ENCODE results near the gene SNX13.
"Not testable (repeated sequence)": the region's sequence is repeated elsewhere in the genome, so short reads cannot be mapped to it uniquely, and the experiment has no call there.

SNX13 gene

GRCh38 chr7:17916786-17917185 is 23.5 kb downstream of the SNX13 start:
- H3K9me3 Mint-ChIP-seq, result peaks cover 0 to 2% of the 10 kb centered on the region in 2 donors
- H3K27ac Mint-ChIP-seq, result no peak overlapping the region
- peaks cover 28 to 31% of the 10 kb centered on the region in 2 donors for H3K4me1 Mint-ChIP-seq (ENCODE audit: low read depth in 2 of 2)
- ATAC-seq (replicated peaks), result no peak
- no peak for DNase-seq
- no peaks in the 10 kb centered on the region for H3K27me3 Mint-ChIP-seq
- no peak overlapping the region for H3K4me3 Mint-ChIP-seq
- H3K36me3 Mint-ChIP-seq (ENCODE audit: insufficient read depth), result no peaks in the 10 kb centered on the region

- peaks cover 21 to 26% of the 10 kb centered on the region in 2 donors for H3K4me1 Mint-ChIP-seq (ENCODE audit: low read depth in 2 of 2)
- ATAC-seq (replicated peaks) (no peak), DNase-seq (no peak)
- no peak overlapping the region for H3K4me3 Mint-ChIP-seq
- H3K27me3 Mint-ChIP-seq, result no peaks in the 10 kb centered on the region
- no peak overlapping the region for H3K27ac Mint-ChIP-seq
- peaks cover 0 to 2% of the 10 kb centered on the region in 2 donors for H3K9me3 Mint-ChIP-seq
- H3K36me3 Mint-ChIP-seq (ENCODE audit: insufficient read depth), result no peaks in the 10 kb centered on the region
Measured at GRCh38 chr7:17915796-17916195, 24.5 kb downstream of the SNX13 start.

GRCh38 chr7:17915168-17915567 is 25.1 kb downstream of the SNX13 start:
- Mint-ChIP-seq H3K9me3 (peaks cover 0 to 2% of the 10 kb centered on the region in 2 donors), H3K36me3 (ENCODE audit: insufficient read depth) (no peaks in the 10 kb centered on the region), H3K27ac (no peak overlapping the region), H3K4me3 (no peak overlapping the region), H3K4me1 (ENCODE audit: low read depth in 2 of 2) (peaks cover 21 to 28% of the 10 kb centered on the region in 2 donors), H3K27me3 (no peaks in the 10 kb centered on the region)
- DNase-seq (no peak), ATAC-seq (replicated peaks) (no peak)

GRCh38 chr7:17913250-17913649 is 27.0 kb downstream of the SNX13 start:
- no peaks in the 10 kb centered on the region for H3K27me3 Mint-ChIP-seq
- H3K4me1 Mint-ChIP-seq (ENCODE audit: low read depth in 2 of 2), result peaks cover 27 to 31% of the 10 kb centered on the region in 2 donors
- H3K27ac Mint-ChIP-seq, result no peak overlapping the region

GRCh38 chr7:17912536-17913235 is 27.6 kb downstream of the SNX13 start:
- Mint-ChIP-seq H3K36me3 (ENCODE audit: insufficient read depth) (no peaks in the 10 kb centered on the region), H3K4me1 (ENCODE audit: low read depth in 2 of 2) (peaks cover 28 to 35% of the 10 kb centered on the region in 2 donors), H3K27ac (no peak overlapping the region), H3K27me3 (no peaks in the 10 kb centered on the region), H3K9me3 (peaks cover 0 to 2% of the 10 kb centered on the region in 2 donors), H3K4me3 (no peak overlapping the region)
- DNase-seq (no peak), ATAC-seq (replicated peaks) (no peak)

More at GRCh38 chr7:17913250-17913649, 27.0 kb downstream of the SNX13 start:
- ATAC-seq (replicated peaks) (no peak), DNase-seq (no peak)
- Mint-ChIP-seq H3K9me3 (peaks cover 0 to 2% of the 10 kb centered on the region in 2 donors), H3K36me3 (ENCODE audit: insufficient read depth) (no peaks in the 10 kb centered on the region), H3K4me3 (no peak overlapping the region)

- no peak for ATAC-seq (replicated peaks)
- Mint-ChIP-seq H3K4me3 (no peak overlapping the region), H3K27me3 (no peaks in the 10 kb centered on the region), H3K36me3 (ENCODE audit: insufficient read depth) (no peaks in the 10 kb centered on the region), H3K9me3 (no peaks in the 10 kb centered on the region), H3K4me1 (ENCODE audit: low read depth in 2 of 2) (peaks cover 31 to 35% of the 10 kb centered on the region in 2 donors), H3K27ac (peak overlapping the region in 1 of 2 donors; percentile 4)
- no peak for DNase-seq
Measured at GRCh38 chr7:17912050-17912449, 28.2 kb downstream of the SNX13 start.

- peaks cover 36 to 38% of the 10 kb centered on the region in 2 donors for H3K4me1 Mint-ChIP-seq (ENCODE audit: low read depth in 2 of 2)
- H3K4me3 Mint-ChIP-seq, result no peak overlapping the region
- no peaks in the 10 kb centered on the region for H3K9me3 Mint-ChIP-seq
- peaks cover 4% of the 10 kb centered on the region for H3K36me3 Mint-ChIP-seq (ENCODE audit: insufficient read depth)
- ATAC-seq (replicated peaks), result no peak
- DNase-seq, result no peak
- no peaks in the 10 kb centered on the region for H3K27me3 Mint-ChIP-seq
- H3K27ac Mint-ChIP-seq, result no peak overlapping the region
Measured at GRCh38 chr7:17910377-17910776, 29.9 kb downstream of the SNX13 start.

- DNase-seq; H3K27me3 Mint-ChIP-seq; H3K27ac Mint-ChIP-seq; H3K9me3 Mint-ChIP-seq; H3K36me3 Mint-ChIP-seq (ENCODE audit: insufficient read depth); ATAC-seq (replicated peaks); H3K4me3 Mint-ChIP-seq: not testable (repeated sequence)
- peaks cover 34 to 44% of the 10 kb centered on the region in 2 donors for H3K4me1 Mint-ChIP-seq (ENCODE audit: low read depth in 2 of 2)
Measured at GRCh38 chr7:17909310-17909709, 31.0 kb downstream of the SNX13 start.

- Mint-ChIP-seq H3K36me3 (ENCODE audit: insufficient read depth) (peaks cover 4% of the 10 kb centered on the region), H3K9me3 (no peaks in the 10 kb centered on the region)
Measured at GRCh38 chr7:17907014-17907413, 33.3 kb downstream of the SNX13 start.

GRCh38 chr7:17903337-17903736 is 37.0 kb downstream of the SNX13 start:
- Mint-ChIP-seq H3K9me3 (no peaks in the 10 kb centered on the region), H3K36me3 (ENCODE audit: insufficient read depth) (peaks cover 4% of the 10 kb centered on the region), H3K27me3 (no peaks in the 10 kb centered on the region), H3K27ac (peak overlapping the region in 1 of 2 donors; percentile 12), H3K4me3 (peak overlapping the region in 1 of 2 donors; percentile 49), H3K4me1 (ENCODE audit: low read depth in 2 of 2) (peaks cover 24 to 47% of the 10 kb centered on the region in 2 donors)
- no peak for DNase-seq
- ATAC-seq (replicated peaks), result peak; percentile 83

More at GRCh38 chr7:17907014-17907413, 33.3 kb downstream of the SNX13 start:
- Mint-ChIP-seq H3K4me3 (no peak overlapping the region), H3K27ac (no peak overlapping the region), H3K4me1 (ENCODE audit: low read depth in 2 of 2) (peaks cover 25 to 45% of the 10 kb centered on the region in 2 donors), H3K27me3 (no peaks in the 10 kb centered on the region)
- DNase-seq, result no peak
- ATAC-seq (replicated peaks), result no peak

GRCh38 chr7:17902599-17902998 is 37.7 kb downstream of the SNX13 start:
- H3K36me3 Mint-ChIP-seq (ENCODE audit: insufficient read depth), result peaks cover 4% of the 10 kb centered on the region
- peaks cover 20 to 44% of the 10 kb centered on the region in 2 donors for H3K4me1 Mint-ChIP-seq (ENCODE audit: low read depth in 2 of 2)
- no peak overlapping the region for H3K27ac Mint-ChIP-seq
- H3K27me3 Mint-ChIP-seq, result no peaks in the 10 kb centered on the region
- DNase-seq, result no peak
- H3K9me3 Mint-ChIP-seq, result no peaks in the 10 kb centered on the region
- no peak for ATAC-seq (replicated peaks)
- no peak overlapping the region for H3K4me3 Mint-ChIP-seq

- no peak for ATAC-seq (replicated peaks)
- Mint-ChIP-seq H3K9me3 (no peaks in the 10 kb centered on the region), H3K4me1 (ENCODE audit: low read depth in 2 of 2) (peaks cover 16 to 37% of the 10 kb centered on the region in 2 donors), H3K27me3 (no peaks in the 10 kb centered on the region), H3K4me3 (no peak overlapping the region), H3K36me3 (ENCODE audit: insufficient read depth) (no peaks in the 10 kb centered on the region), H3K27ac (no peak overlapping the region)
- DNase-seq, result no peak
Measured at GRCh38 chr7:17900464-17900863, 39.8 kb downstream of the SNX13 start.

GRCh38 chr7:17898111-17898510 is 42.2 kb downstream of the SNX13 start:
- no peaks in the 10 kb centered on the region for H3K36me3 Mint-ChIP-seq (ENCODE audit: insufficient read depth)
- DNase-seq (no peak), ATAC-seq (replicated peaks) (no peak)
- no peak overlapping the region for H3K4me3 Mint-ChIP-seq
- H3K9me3 Mint-ChIP-seq, result no peaks in the 10 kb centered on the region
- H3K4me1 Mint-ChIP-seq (ENCODE audit: low read depth in 2 of 2), result peaks cover 10 to 20% of the 10 kb centered on the region in 2 donors
- H3K27me3 Mint-ChIP-seq, result no peaks in the 10 kb centered on the region
- peak overlapping the region in 1 of 2 donors; percentile 1 for H3K27ac Mint-ChIP-seq

- H3K36me3 Mint-ChIP-seq (ENCODE audit: insufficient read depth), result peaks cover 50% of the 10 kb centered on the region
- H3K9me3 Mint-ChIP-seq, result no peaks in the 10 kb centered on the region
- no peak for DNase-seq
- no peak overlapping the region for H3K27ac Mint-ChIP-seq
- no peaks in the 10 kb centered on the region for H3K27me3 Mint-ChIP-seq
- ATAC-seq (replicated peaks), result no peak
- no peak overlapping the region for H3K4me3 Mint-ChIP-seq
- no peaks in the 10 kb centered on the region for H3K4me1 Mint-ChIP-seq (ENCODE audit: low read depth in 2 of 2)
Measured at GRCh38 chr7:17887286-17887685, 53.0 kb downstream of the SNX13 start.

All from effector memory CD8-positive, alpha-beta T cell (primary cell).